ENCODE measurements around the gene ACCSL.

Gene ACCSL

GRCh38 chr11:44095506-44096359 is 48.0 kb downstream of the ACCSL start, which contains the start of gene EXT2:
Gene EXT2, plus strand, starts transcription at chr11:44095678. Its CDS starts 12,035 bp downstream, at chr11:44107713.
- ChIA-PET CTCF (interaction anchor here (0.7 to 7.0 kb wide), 26 partner anchors 8 to 841 kb away, joined by 3 to 105 read pairs (median 7); partner anchors contain the start of gene ACCS), POLR2A (no interaction called here)
- peak; percentile 96 for DNase-seq (ENCODE audit: extremely low spot score)
- peak; percentile 92 for TF ChIP-seq CTCF (IDR thresholded peaks at IDR 0.05; ENCODE audit: control extremely low read depth, extremely low read depth, low read depth, missing control alignments)

- no peak for TF ChIP-seq CTCF (IDR thresholded peaks at IDR 0.05; ENCODE audit: control extremely low read depth, extremely low read depth, low read depth, missing control alignments)
- ChIA-PET CTCF (interaction anchor here (1.2 to 1.6 kb wide), 2 partner anchors 10 to 15 kb away, joined by 3 to 5 read pairs; no protein-coding TSS in a partner anchor), POLR2A (no interaction called here)
- DNase-seq (ENCODE audit: extremely low spot score): peak; percentile 24
These were observed 48.8 kb downstream of the ACCSL start for GRCh38 chr11:44096360-44097185.

GRCh38 chr11:44097821-44098220 is 50.0 kb downstream of the ACCSL start:
- no peak for TF ChIP-seq CTCF (IDR thresholded peaks at IDR 0.05; ENCODE audit: control extremely low read depth, extremely low read depth, low read depth, missing control alignments)
- DNase-seq (ENCODE audit: extremely low spot score): no peak
- POLR2A ChIA-PET: no interaction called here
- CTCF ChIA-PET: interaction anchor here (1.2 to 1.6 kb wide), 2 partner anchors 9 to 13 kb away, joined by 3 to 5 read pairs; no protein-coding TSS in a partner anchor

- TF ChIP-seq CTCF (IDR thresholded peaks at IDR 0.05; ENCODE audit: control extremely low read depth, extremely low read depth, low read depth, missing control alignments): no peak
- no peak for DNase-seq (ENCODE audit: extremely low spot score)
- CTCF ChIA-PET: interaction anchor here (1.1 to 6.8 kb wide), 5 partner anchors 8 to 185 kb away, joined by 3 to 105 read pairs (median 4); partner anchors contain the start of gene EXT2
- POLR2A ChIA-PET: no interaction called here
These were observed 53.3 kb downstream of the ACCSL start for GRCh38 chr11:44101098-44101497.

GRCh38 chr11:44104481-44105294 is 56.9 kb downstream of the ACCSL start:
- POLR2A ChIA-PET: no interaction called here
- no peak for TF ChIP-seq CTCF (IDR thresholded peaks at IDR 0.05; ENCODE audit: control extremely low read depth, extremely low read depth, low read depth, missing control alignments)
- CTCF ChIA-PET: interaction anchor here (0.8 to 6.8 kb wide), 15 partner anchors 10 to 806 kb away, joined by 3 to 105 read pairs (median 4); partner anchors contain the start of gene EXT2
- DNase-seq (ENCODE audit: extremely low spot score): no peak
